ENCODE results near the gene OR7G2. TPM values are rescaled to one million over a fixed set of nuclear protein-coding genes. Genes with fewer than 3 reads are reported as not detected.

Gene OR7G2
- total and polyA plus RNA-seq, 9 of the 15 experiments (the other 6 are each of a cell fraction or from before 2014, with no cell fraction given) = 0.20 TPM; not detected in 8

GRCh38 chr19:9155591-9155990 is 48.3 kb upstream of the OR7G2 start:
- WGBS (ENCODE audit: insufficient coverage, low coverage, missing lambda C conversion rate) = 96% methylated on average over 4 of the region's 4 CpGs
- CTCF ChIA-PET (ENCODE audit: low intra/inter-chr PET ratio) = no interaction called here
- peaks cover 26% of the 10 kb centered on the region for H3K9me3 ChIP-seq (replicated peaks; ENCODE audit: control insufficient read depth, insufficient read depth, low read depth, low read length)
- FAIRE-seq (no peak), ATAC-seq (no peak), DNase-seq (ENCODE audit: extremely low read depth in 1 of 4, low spot score in 3 of 4) (no peak)
- H3K79me2 ChIP-seq (ENCODE audit: control insufficient read depth, insufficient read depth, low read length) = peaks cover 59% of the 10 kb centered on the region
- H3K4me3 ChIP-seq = no peak overlapping the region
- BruUV-seq (replicated peaks) = no TSS peak
- in situ Hi-C loops (cut with MboI) (no loop called here), intact Hi-C loops (cut with micrococcal nuclease) (no loop called here)
- H3K36me3 ChIP-seq (ENCODE audit: control insufficient read depth, insufficient read depth, low read length) = peaks cover 80% of the 10 kb centered on the region
- no peak overlapping the region for H3K27ac ChIP-seq (ENCODE audit: extremely low read depth, low read depth, low read length)
- H2AFZ ChIP-seq (ENCODE audit: low read depth, low read length) = no peak overlapping the region
- H3K9me1 ChIP-seq (ENCODE audit: control insufficient read depth, insufficient read depth, low read length) = no peaks in the 10 kb centered on the region
- no peaks in the 10 kb centered on the region for H3K27me3 ChIP-seq (ENCODE audit: control insufficient read depth in 2 of 2, insufficient read depth in 2 of 2, low read length in 2 of 2)
- no peaks in the 10 kb centered on the region for H4K20me1 ChIP-seq (replicated peaks; ENCODE audit: control insufficient read depth, insufficient read depth, low read length)
- H3K9ac ChIP-seq (ENCODE audit: insufficient read depth in 1 of 2, low read depth in 2 of 2, low read length in 2 of 2) = no peak overlapping the region
- H3K4me2 ChIP-seq (ENCODE audit: insufficient read depth, low read length) = no peak overlapping the region
- POLR2A ChIA-PET = no interaction called here
- H3K4me1 ChIP-seq (replicated peaks in 1 of 2; ENCODE audit: control insufficient read depth in 2 of 2, insufficient read depth in 2 of 2, low read length in 2 of 2) = no peaks in the 10 kb centered on the region
- no peak for TF ChIP-seq BRD4 (IDR thresholded peaks at IDR 0.05)
- no peak for TF ChIP-seq DMBX1 (CRISPR knock-in tag; IDR thresholded peaks at IDR 0.05; ENCODE audit: borderline replicate concordance)
- TF ChIP-seq HDAC2 (IDR thresholded peaks at IDR 0.05) = no peak
- no peak for TF ChIP-seq WHSC1 (IDR thresholded peaks at IDR 0.05; ENCODE audit: low read length)
- TF ChIP-seq E2F3 (CRISPR knock-in tag; IDR thresholded peaks at IDR 0.05) = no peak
- TF ChIP-seq ZNF146 (CRISPR knock-in tag; IDR thresholded peaks at IDR 0.05; ENCODE audit: unreplicated experiment) = no peak

GRCh38 chr19:9151367-9151766 is 44.1 kb upstream of the OR7G2 start:
- Histone ChIP-seq H4K20me1 (replicated peaks; ENCODE audit: control insufficient read depth, insufficient read depth, low read length) (no peaks in the 10 kb centered on the region), H3K27ac (ENCODE audit: extremely low read depth, low read depth, low read length) (no peak overlapping the region), H3K79me2 (ENCODE audit: control insufficient read depth, insufficient read depth, low read length) (peaks cover 96% of the 10 kb centered on the region), H3K9me3 (replicated peaks; ENCODE audit: control insufficient read depth, insufficient read depth, low read depth, low read length) (peaks cover 19% of the 10 kb centered on the region), H3K9me1 (ENCODE audit: control insufficient read depth, insufficient read depth, low read length) (no peaks in the 10 kb centered on the region), H3K9ac (ENCODE audit: insufficient read depth in 1 of 2, low read depth in 2 of 2, low read length in 2 of 2) (no peak overlapping the region), H3K27me3 (ENCODE audit: control insufficient read depth in 2 of 2, insufficient read depth in 2 of 2, low read length in 2 of 2) (no peaks in the 10 kb centered on the region), H3K36me3 (ENCODE audit: control insufficient read depth, insufficient read depth, low read length) (peaks cover 65% of the 10 kb centered on the region), H3K4me1 (replicated peaks in 1 of 2; ENCODE audit: control insufficient read depth in 2 of 2, insufficient read depth in 2 of 2, low read length in 2 of 2) (no peaks in the 10 kb centered on the region), H3K4me3 (no peak overlapping the region), H3K4me2 (ENCODE audit: insufficient read depth, low read length) (no peak overlapping the region), H2AFZ (ENCODE audit: low read depth, low read length) (no peak overlapping the region)
- ChIA-PET CTCF (ENCODE audit: low intra/inter-chr PET ratio) (no interaction called here), POLR2A (no interaction called here)
- WGBS (ENCODE audit: insufficient coverage, low coverage, missing lambda C conversion rate) = 94% methylated on average over 3 of the region's 5 CpGs
- in situ Hi-C loops (cut with MboI) (no loop called here), intact Hi-C loops (cut with micrococcal nuclease) (no loop called here)
- no TSS peak for BruUV-seq (replicated peaks)
- no peak for DNase-seq (ENCODE audit: extremely low read depth in 1 of 4, low spot score in 3 of 4)
- no peak for FAIRE-seq
- no peak for ATAC-seq
- TF ChIP-seq ZBTB34 (CRISPR knock-in tag; IDR thresholded peaks at IDR 0.05) (no peak), E4F1 (CRISPR knock-in tag; IDR thresholded peaks at IDR 0.05; ENCODE audit: borderline replicate concordance) (no peak), BHLHE40 (IDR thresholded peaks at IDR 0.05; ENCODE audit: low read length) (no peak), CTCF (IDR thresholded peaks at IDR 0.05 in 2 of 3, conservative IDR thresholded peaks at IDR 0.05 in 1 of 3; ENCODE audit: insufficient read depth in 2 of 3, low read depth in 1 of 3, low read length in 3 of 3) (no peak), RFX7 (CRISPR knock-in tag; IDR thresholded peaks at IDR 0.05) (no peak), HDAC8 (tag; IDR thresholded peaks at IDR 0.05) (no peak)

Measured in K562 (cell line).